ENCODE results near the gene KRTAP10-1. TPM values are rescaled to one million over a fixed set of nuclear protein-coding genes. Genes with fewer than 3 reads are reported as not detected.
"Not testable (repeated sequence)": the region's sequence is repeated elsewhere in the genome, so short reads cannot be mapped to it uniquely, and the experiment has no call there.

The KRTAP10-1 gene
- total RNA-seq, 1 experiment from 2014 or later: not detected

GRCh38 chr21:44551340-44551961 is 11.5 kb upstream of the KRTAP10-1 start, which contains the start of gene KRTAP10-2:
Gene KRTAP10-2, minus strand, starts transcription at chr21:44551505. Its CDS starts 47 bp downstream, at chr21:44551458.
- POLR2A ChIA-PET: no interaction called here
- DNase-seq (ENCODE audit: low spot score) (peak; percentile 7), ATAC-seq (no peak)
- peaks cover 5% of the 10 kb centered on the region; the same call in 1 of the 2 replicates for H3K27me3 Mint-ChIP-seq (ENCODE audit: low read depth)
- H3K4me1 Mint-ChIP-seq: peaks cover 51% of the 10 kb centered on the region
- peaks cover 8% of the 10 kb centered on the region for H3K36me3 Mint-ChIP-seq
- CTCF ChIA-PET: interaction anchor here (1.2 kb wide), 1 partner anchor 135 kb away, joined by 3 read pairs; no protein-coding TSS in a partner anchor
- H3K27ac Mint-ChIP-seq: 0 out of 2 replicates have a peak within 1 kb of the TSS, but pooled peaks have one; percentile 25
- no peak within 1 kb of the TSS for H3K4me3 Mint-ChIP-seq
- H3K9me3 Mint-ChIP-seq: peaks cover 14% of the 10 kb centered on the region
- TF ChIP-seq SP1 (CRISPR knock-in tag; conservative IDR thresholded peaks at IDR 0.05): no peak

GRCh38 chr21:44550807-44551206 is 10.8 kb upstream of the KRTAP10-1 start:
- H3K4me3 Mint-ChIP-seq: no peak overlapping the region
- peaks cover 8% of the 10 kb centered on the region for H3K36me3 Mint-ChIP-seq
- peaks cover 5% of the 10 kb centered on the region; the same call in 1 of the 2 replicates for H3K27me3 Mint-ChIP-seq (ENCODE audit: low read depth)
- H3K4me1 Mint-ChIP-seq: peaks cover 51% of the 10 kb centered on the region
- DNase-seq (ENCODE audit: low spot score) (no peak), ATAC-seq (no peak)
- TF ChIP-seq PREB (CRISPR knock-in tag; IDR thresholded peaks at IDR 0.05; ENCODE audit: borderline replicate concordance): no peak
- peaks cover 15% of the 10 kb centered on the region for H3K9me3 Mint-ChIP-seq
- CTCF ChIA-PET: interaction anchor here (1.3 to 1.7 kb wide), 2 partner anchors 40 to 198 kb away, joined by 6 read pairs; no protein-coding TSS in a partner anchor
- POLR2A ChIA-PET: interaction anchor here (0.6 kb wide), 1 partner anchor 142 kb away, joined by 3 read pairs; no protein-coding TSS in a partner anchor
- H3K27ac Mint-ChIP-seq: no peak overlapping the region

DNA sequence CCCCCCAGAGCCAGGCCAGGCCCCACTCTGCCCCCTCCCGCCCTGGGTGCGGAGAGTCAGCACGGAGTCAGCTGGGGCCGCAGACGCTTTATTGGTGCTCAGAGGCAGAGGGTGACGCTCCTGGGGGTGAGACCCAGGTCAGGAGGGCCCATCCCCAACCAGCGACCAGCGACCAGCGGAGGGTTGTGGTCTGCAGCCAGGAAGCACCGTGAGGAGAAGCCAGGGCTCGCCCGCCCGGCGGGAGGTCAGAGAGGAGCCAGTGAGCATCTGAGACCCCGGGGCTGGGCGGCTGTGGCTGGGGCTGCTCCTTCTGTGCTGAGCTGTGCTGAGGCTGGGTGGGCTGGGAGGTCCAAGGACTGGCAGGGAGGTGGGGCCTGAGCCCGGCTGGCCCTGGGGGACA is 10.3 kb upstream of the KRTAP10-1 start:
- H3K9me3 Mint-ChIP-seq: peaks cover 20% of the 10 kb centered on the region
- H3K27me3 Mint-ChIP-seq (ENCODE audit: low read depth); H3K27ac Mint-ChIP-seq; H3K4me3 Mint-ChIP-seq; POLR2A ChIA-PET; H3K36me3 Mint-ChIP-seq: not testable (repeated sequence)
- peak; percentile 5; the same call in 1 of the 2 replicates for ATAC-seq
- DNase-seq (ENCODE audit: low spot score): peak; percentile 23
- H3K4me1 Mint-ChIP-seq: peaks cover 51% of the 10 kb centered on the region
- CTCF ChIA-PET: interaction anchor here (1.3 to 1.7 kb wide), 4 partner anchors 30 to 199 kb away, joined by 3 to 6 read pairs (median 4); partner anchors contain the start of genes KRTAP10-5 and KRTAP10-6

- Mint-ChIP-seq H3K4me1 (peaks cover 51% of the 10 kb centered on the region), H3K9me3 (peaks cover 20% of the 10 kb centered on the region), H3K36me3 (peaks cover 8% of the 10 kb centered on the region), H3K27ac (peak overlapping the region; percentile 92), H3K4me3 (no peak overlapping the region), H3K27me3 (ENCODE audit: low read depth) (peaks cover 5% of the 10 kb centered on the region; the same call in 1 of the 2 replicates)
- TF ChIP-seq ZNF423 (CRISPR knock-in tag; IDR thresholded peaks at IDR 0.05) (0 out of 2 replicates have a peak, but pooled peaks have one; percentile 5), ZMAT4 (CRISPR knock-in tag; IDR thresholded peaks at IDR 0.05) (no peak)
- ATAC-seq: peak; percentile 16; the same call in 1 of the 2 replicates
- POLR2A ChIA-PET: no interaction called here
- CTCF ChIA-PET: interaction anchor here (0.6 to 1.7 kb wide), 8 partner anchors 8 to 244 kb away, joined by 3 to 7 read pairs (median 5); partner anchors contain the start of genes KRTAP10-5 and KRTAP10-6
- DNase-seq (ENCODE audit: low spot score): peak; percentile 16
Observed at GRCh38 chr21:44549525-44550211, 9.7 kb upstream of the KRTAP10-1 start.

DNA sequence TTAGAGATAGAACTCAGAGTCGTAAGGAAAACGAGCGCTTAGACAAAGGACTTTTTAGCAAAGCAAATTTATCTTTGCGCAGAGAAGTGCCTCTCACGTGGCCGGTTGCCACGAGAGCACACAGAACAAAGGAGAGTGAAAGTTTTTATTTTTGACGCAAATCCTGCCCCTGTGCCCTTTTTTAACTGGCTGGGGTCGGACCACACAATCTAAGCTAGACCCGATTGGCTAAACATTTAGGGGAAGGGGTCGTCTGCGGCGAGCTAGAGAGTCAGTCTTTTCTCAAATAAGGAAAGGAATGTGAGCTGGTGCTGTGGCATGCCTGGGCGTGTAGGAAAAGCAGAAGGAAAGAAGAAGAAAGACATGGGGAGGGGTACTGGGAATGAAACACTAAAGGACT is 8.9 kb upstream of the KRTAP10-1 start:
- H3K9me3 Mint-ChIP-seq: peaks cover 20% of the 10 kb centered on the region
- no peak overlapping the region for H3K4me3 Mint-ChIP-seq
- peak overlapping the region; percentile 92 for H3K27ac Mint-ChIP-seq
- H3K4me1 Mint-ChIP-seq: peaks cover 51% of the 10 kb centered on the region
- ChIA-PET POLR2A (no interaction called here), CTCF (interaction anchor here (1.2 to 1.3 kb wide), 3 partner anchors 31 to 244 kb away, joined by 3 to 7 read pairs (median 6); partner anchors contain the start of gene KRTAP10-5)
- ATAC-seq (peak; percentile 75), DNase-seq (ENCODE audit: low spot score) (no peak)
- peaks cover 5% of the 10 kb centered on the region; the same call in 1 of the 2 replicates for H3K27me3 Mint-ChIP-seq (ENCODE audit: low read depth)
- TF ChIP-seq KAT7 (CRISPR knock-in tag; IDR thresholded peaks at IDR 0.05; ENCODE audit: borderline replicate concordance) (no peak), NR2C2 (CRISPR knock-in tag; IDR thresholded peaks at IDR 0.05) (no peak)
- TF ChIP-seq, protein P1, sequence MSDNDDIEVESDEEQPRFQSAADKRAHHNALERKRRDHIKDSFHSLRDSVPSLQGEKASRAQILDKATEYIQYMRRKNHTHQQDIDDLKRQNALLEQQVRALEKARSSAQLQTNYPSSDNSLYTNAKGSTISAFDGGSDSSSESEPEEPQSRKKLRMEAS (CRISPR knock-in tag; IDR thresholded peaks at IDR 0.05): 0 out of 2 replicates have a peak, but pooled peaks have one; percentile 36
- peaks cover 8% of the 10 kb centered on the region for H3K36me3 Mint-ChIP-seq

Data from WTC11 (cell line).